GM12878 (cell line): Measurements from ENCODE around the gene RAC2. TPM values are rescaled to one million over a fixed set of nuclear protein-coding genes. Genes with fewer than 3 reads are reported as not detected.
A peak's percentile ranks its signal among the peaks of the same experiment; 100 is the strongest.

Experiments
- ATAC-seq: fragments of 200-7000 bp; cut with Tn5 transposase; 3 replicates; pipeline ENCODE4 v1.9.1; 2020; ENCODE audit warnings: mild to moderate bottlenecking, moderate library complexity
- BruUV-seq: library from RNA; stranded (reverse); fragments of 400-500 nt; replicated peaks from 2 replicates; lab custom pipeline; 2021; lab: Mats Ljungman, UMichigan
- CTCF ChIA-PET: fragments of 300-600 bp; sonication (Branson Sonifier 250); formaldehyde crosslinking; extraction: SDS; loops from one replicate; lab custom pipeline; 2021; ENCODE audit warnings: inconsistent platforms; lab: Yijun Ruan, JAX
- POLR2A ChIA-PET: fragments of 350-600 bp; formaldehyde crosslinking; extraction: SDS; loops from one replicate; lab custom pipeline; 2021; ENCODE audit warnings: inconsistent platforms; lab: Charles Lee
- RAD21 ChIA-PET: fragments of 300-600 bp; sonication (Branson Sonifier 250); formaldehyde crosslinking; loops from one replicate; lab custom pipeline; 2023; ENCODE audit warnings: antibody characterized with exemption; ENCODE audit not compliant: unreplicated experiment; lab: Charles Lee
- SMC1A ChIA-PET: fragments of 300-600 bp; sonication (Branson Sonifier 250); formaldehyde crosslinking; loops from one replicate; lab custom pipeline; 2023; ENCODE audit not compliant: unreplicated experiment, uncharacterized antibody; lab: Charles Lee
- DNase-seq: peaks from one replicate; pipeline ENCODE4 v3.0.0-alpha.2; 2011; ENCODE audit warnings: low read depth, low spot score
- FAIRE-seq: peaks from 3 replicates; lab custom pipeline; 2011; peaks lifted over from hg19 to GRCh38; lab: Jason Lieb, UNC
- H2AFZ ChIP-seq: 2 replicates; pipeline ENCODE4 v1.6.0; 2011; ENCODE audit warnings: low read depth, low read length, control low read depth; ENCODE audit not compliant: control insufficient read depth
- H3K27ac ChIP-seq: 2 replicates; pipeline ENCODE4 v1.5.1; 2011; ENCODE audit warnings: control low read depth; ENCODE audit not compliant: control insufficient read depth, insufficient read depth
- H3K27me3 ChIP-seq, 2 experiments: replicated peaks in 1 of 2; 2 replicates each; pipeline versions ENCODE4 v1.6.0 to v1.6.1; 2011; ENCODE audit warnings: low read length in 1 of 2; ENCODE audit not compliant: control insufficient read depth in 2 of 2, insufficient read depth in 2 of 2
- H3K36me3 ChIP-seq, 2 experiments: 2 replicates each; pipeline ENCODE4 v1.5.1; 2011; ENCODE audit warnings: low read length in 1 of 2; ENCODE audit not compliant: control insufficient read depth in 2 of 2, insufficient read depth in 2 of 2
- H3K4me1 ChIP-seq: 2 replicates; pipeline ENCODE4 v1.6.1; 2011; ENCODE audit warnings: mild to moderate bottlenecking, low read length, moderate library complexity, mixed read lengths; ENCODE audit not compliant: control insufficient read depth, insufficient read depth
- H3K4me2 ChIP-seq: 2 replicates; pipeline ENCODE4 v1.6.0; 2011; ENCODE audit warnings: control low read depth; ENCODE audit not compliant: control insufficient read depth, insufficient read depth
- H3K4me3 ChIP-seq: fragments of 200-600 bp; sonication (generic); 2 replicates; pipeline ENCODE4 v1.5.1; 2016
- H3K79me2 ChIP-seq: 2 replicates; pipeline ENCODE4 v1.6.0; 2011; ENCODE audit warnings: low read length; ENCODE audit not compliant: control insufficient read depth, insufficient read depth
- H3K9ac ChIP-seq: 2 replicates; pipeline ENCODE4 v1.8.0; 2011; ENCODE audit warnings: low read length, control low read depth, mixed read lengths; ENCODE audit not compliant: control insufficient read depth, insufficient read depth
- H3K9me3 ChIP-seq: replicated peaks from 3 replicates; pipeline ENCODE4 v1.5.1; 2011; ENCODE audit warnings: mild to moderate bottlenecking, low read length; ENCODE audit not compliant: control insufficient read depth, insufficient read depth
- H4K20me1 ChIP-seq: 2 replicates; pipeline ENCODE4 v1.6.0; 2011; ENCODE audit not compliant: control insufficient read depth, insufficient read depth
- HDAC6 ChIP-seq: fragments of 200-600 bp; sonication (generic); IDR thresholded peaks from one replicate; pipeline ENCODE4 v1.8.0; 2017; ENCODE audit warnings: antibody characterized with exemption; ENCODE audit not compliant: unreplicated experiment
- POLR2AphosphoS5 ChIP-seq: IDR thresholded peaks from 2 replicates; pipeline ENCODE4 v1.6.1; 2011; ENCODE audit warnings: mild to moderate bottlenecking, low read length, inconsistent platforms
- SRF ChIP-seq, 2 experiments: IDR thresholded peaks; 2 replicates each; pipeline ENCODE4 v1.6.1; 2011; ENCODE audit warnings: low read depth in 2 of 2, low read length in 2 of 2, mild to moderate bottlenecking in 1 of 2, moderate library complexity in 1 of 2
- SUPT20H ChIP-seq: IDR thresholded peaks from 2 replicates; pipeline ENCODE4 v1.6.1; 2011; ENCODE audit warnings: low read depth, mild to moderate bottlenecking, low read length, moderate library complexity, borderline replicate concordance; ENCODE audit not compliant: control insufficient read depth
- USF1 ChIP-seq: IDR thresholded peaks from 2 replicates; pipeline ENCODE4 v1.6.1; 2011; ENCODE audit warnings: borderline replicate concordance, low read depth, mild to moderate bottlenecking, moderate library complexity, mixed read lengths, low read length; ENCODE audit not compliant: insufficient read depth; ENCODE audit errors: extremely low read length
- ZNF274 ChIP-seq: IDR thresholded peaks from one replicate; pipeline ENCODE4 v1.8.0; 2011; ENCODE audit not compliant: insufficient read length, insufficient read depth
- ZNF592 ChIP-seq: fragments of 450-650 bp; IDR thresholded peaks from 2 replicates; pipeline ENCODE4 v1.6.1; 2017; ENCODE audit warnings: mild to moderate bottlenecking, moderate library complexity
- WGBS: methylation state at CpG from one replicate; pipeline ENCODE4 v1.1.6; 2016; ENCODE audit warnings: low lambda C conversion rate; ENCODE audit not compliant: insufficient replicate concordance, insufficient coverage; ENCODE audit errors: missing lambda C conversion rate; 5-methylcytosine and 5-hydroxymethylcytosine counted together
- in situ Hi-C: fragments of 300-500 bp; cut with MboI; formaldehyde crosslinking; loops from 9 replicates; pipeline ENCODE4 v1.14.3; 2018; ENCODE audit warnings: mixed read lengths
- intact Hi-C: fragments of 100-400 bp; cut with micrococcal nuclease; formaldehyde crosslinking; loops from one replicate; pipeline ENCODE4 v1.14.2; 2022; ENCODE audit not compliant: unreplicated experiment
- polyA plus RNA-seq, 11 experiments: library from polyadenylated mRNA; depleted of rRNA in 4 of 11; unstranded in 6 of 11; stranded (reverse) in 5 of 11; fragments of >200 nt; fragmentation: Nextera tagmentation in 4 of 11; fragmentation: Illumina TruSeq in 1 of 11; extraction: Ambion mirVana in 4 of 11; extraction: Trizol in 1 of 11; gene quantifications; 1 replicate in 1 of 11; 2 replicates in 10 of 11; pipeline versions ENCODE4 v1.2.1 to v1.2.3, GENCODE V29; 2011 to 2016; ENCODE audit warnings: inconsistent platforms in 2 of 11, missing spikeins in 2 of 11, low read depth in 1 of 11
- total RNA-seq, 4 experiments: library from RNA; depleted of rRNA in 3 of 4; stranded (reverse); fragments of >200 nt in 3 of 4; fragmentation: Illumina TruSeq in 1 of 4; extraction: Trizol in 1 of 4; gene quantifications; 2 replicates each; pipeline versions ENCODE4 v1.2.1 to v1.2.3, GENCODE V29; 2013 to 2021

The RAC2 gene
- total and polyA plus RNA-seq, 10 of the 15 experiments (the other 5 are each of a cell fraction or from before 2014, with no cell fraction given), result 102 to 386 (median 304) TPM

DNA sequence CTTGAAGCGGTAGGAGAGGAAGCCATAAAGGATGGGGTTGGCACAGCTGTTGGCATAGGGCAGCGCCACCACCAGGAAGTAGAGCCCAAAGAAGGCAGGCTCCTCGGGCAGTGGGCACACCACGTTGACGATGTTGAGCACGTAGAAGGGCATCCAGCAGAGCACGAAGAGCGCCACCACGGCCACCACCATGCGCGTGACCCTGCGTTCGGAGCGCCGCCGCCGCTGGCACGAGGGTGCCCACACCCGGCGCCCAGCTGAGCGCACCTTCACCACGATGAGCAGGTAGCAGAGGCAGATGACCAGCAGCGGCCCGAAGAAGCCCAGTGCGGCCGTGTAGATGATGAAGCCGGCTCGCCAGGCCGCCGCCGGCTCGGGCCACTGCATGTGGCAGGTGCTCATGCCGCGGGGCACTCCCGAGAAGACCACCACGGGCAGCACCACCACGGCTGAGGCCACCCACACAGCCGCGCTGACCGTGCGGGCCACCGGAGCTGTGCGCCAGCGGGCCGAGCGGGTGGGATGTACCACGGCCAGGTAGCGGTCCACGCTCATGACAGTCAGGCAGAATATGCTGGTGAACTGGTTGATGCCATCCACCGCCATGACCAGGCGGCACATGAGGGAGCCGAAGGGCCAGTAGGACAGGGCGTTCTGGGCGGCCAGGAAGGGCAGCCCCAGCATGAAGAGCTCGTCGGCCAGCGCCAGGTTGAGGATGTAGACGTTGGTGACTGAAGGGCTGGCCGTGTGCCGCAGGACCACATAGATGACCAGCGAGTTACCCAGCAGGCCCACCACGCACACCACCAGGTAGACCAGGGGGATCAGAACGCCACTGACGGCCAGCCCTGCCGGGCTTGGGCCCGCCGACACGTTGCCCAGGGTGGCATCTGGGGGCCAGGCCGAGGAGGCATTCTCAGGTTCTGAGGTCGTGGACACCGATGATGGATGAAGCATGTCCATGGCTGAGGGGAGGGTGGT lies 36.9 kb downstream of the RAC2 start:
- no peaks in the 10 kb centered on the region for H3K4me1 ChIP-seq
- ChIA-PET RAD21 (interaction anchor here (1.5 kb wide), 1 partner anchor 12 kb away, joined by 3 read pairs; no protein-coding TSS in a partner anchor), POLR2A (no interaction called here), SMC1A (interaction anchor here (0.6 kb wide), 1 partner anchor 37 kb away, joined by 3 read pairs; no protein-coding TSS in a partner anchor), CTCF (interaction anchor here (0.7 kb wide), 1 partner anchor 10 kb away, joined by 3 read pairs; no protein-coding TSS in a partner anchor)
- no peak overlapping the region for H2AFZ ChIP-seq
- TF ChIP-seq ZNF274 (no peak), SRF (IDR thresholded peaks at IDR 0.05; ENCODE audit: low read depth in 2 of 2, low read length in 2 of 2) (0 out of 4 replicates have a peak, but pooled peaks of 1 of the 2 experiments have one; percentile 13)
- no peak overlapping the region for H3K27ac ChIP-seq
- no TSS peak for BruUV-seq
- WGBS, result 89% methylated on average over 65 of the region's 71 CpGs
- FAIRE-seq, result no peak
- H3K36me3 ChIP-seq, result no peaks in the 10 kb centered on the region; a peak in 3 of 4 replicates
- no peak for ATAC-seq
- in situ Hi-C loops, result loop anchor here (25.0 kb wide), 1 partner anchor 1820 kb away; the partner anchor contains the start of gene HMOX1
- H3K4me3 ChIP-seq, result no peak overlapping the region
- no peaks in the 10 kb centered on the region for H4K20me1 ChIP-seq
- H3K4me2 ChIP-seq, result no peak overlapping the region
- H3K79me2 ChIP-seq, result no peaks in the 10 kb centered on the region
- H3K27me3 ChIP-seq, result no peaks in the 10 kb centered on the region
- H3K9ac ChIP-seq, result no peak overlapping the region
- intact Hi-C loops, result no loop called here
- no peaks in the 10 kb centered on the region for H3K9me3 ChIP-seq
- no peak for DNase-seq

DNA sequence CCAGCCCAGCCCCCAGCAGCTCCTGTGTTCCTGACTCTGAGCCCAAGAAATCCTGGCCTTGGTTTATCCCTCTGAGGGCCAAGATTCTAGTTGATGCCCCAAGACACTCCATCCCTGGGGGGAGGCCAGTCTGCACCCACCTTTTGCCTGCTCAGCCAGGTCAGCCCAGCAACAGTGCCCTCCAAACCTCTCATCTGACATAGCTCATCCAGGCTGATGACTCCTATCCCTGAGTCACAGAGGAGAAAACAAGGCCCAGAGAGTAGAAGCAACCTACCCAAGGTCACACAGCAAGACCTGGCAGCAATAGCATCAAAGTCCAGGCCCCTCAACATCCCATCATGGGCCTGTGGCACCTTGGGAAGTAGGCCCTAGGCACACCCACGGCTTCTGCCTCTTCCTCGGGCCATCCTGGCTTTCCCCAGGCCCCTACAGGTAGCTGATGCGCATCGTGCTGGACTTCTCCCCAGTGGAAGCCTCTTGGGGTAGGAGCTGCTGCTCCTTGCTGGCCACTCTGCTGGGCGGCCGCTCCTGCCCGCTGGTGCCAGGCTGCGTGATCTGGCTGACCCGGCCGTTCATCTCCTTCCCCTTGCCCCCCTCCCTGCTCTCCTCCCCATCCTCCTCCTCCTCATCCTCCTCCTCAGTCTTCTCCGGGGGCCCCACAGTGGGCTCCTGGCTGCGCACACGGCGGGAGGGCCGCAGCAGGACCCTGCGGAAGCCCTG lies 37.8 kb downstream of the RAC2 start:
- in situ Hi-C loops, result loop anchor here (25.0 kb wide), 1 partner anchor 1819 kb away; the partner anchor contains the start of gene HMOX1
- FAIRE-seq, result no peak
- CTCF ChIA-PET, result interaction anchor here (1.2 to 1.7 kb wide), 2 partner anchors 10 to 350 kb away, joined by 3 to 8 read pairs; no protein-coding TSS in a partner anchor
- Histone ChIP-seq H3K79me2 (no peaks in the 10 kb centered on the region), H3K9me3 (no peaks in the 10 kb centered on the region), H3K4me2 (no peak overlapping the region), H3K9ac (no peak overlapping the region), H3K4me3 (no peak overlapping the region), H3K36me3 (no peaks in the 10 kb centered on the region; a peak in 3 of 4 replicates), H3K27ac (no peak overlapping the region), H2AFZ (no peak overlapping the region), H3K27me3 (no peaks in the 10 kb centered on the region), H4K20me1 (no peaks in the 10 kb centered on the region), H3K4me1 (peaks cover 4% of the 10 kb centered on the region)
- TF ChIP-seq SUPT20H (no peak), USF1 (no peak), HDAC6 (no peak), POLR2AphosphoS5 (no peak), ZNF592 (no peak)
- no peak for DNase-seq
- RAD21 ChIA-PET, result interaction anchor here (1.1 to 1.5 kb wide), 2 partner anchors 13 to 54 kb away, joined by 3 read pairs; no protein-coding TSS in a partner anchor
- no peak for ATAC-seq
- BruUV-seq, result no TSS peak
- intact Hi-C loops, result no loop called here
- SMC1A ChIA-PET, result interaction anchor here (0.6 to 1.4 kb wide), 3 partner anchors 12 to 56 kb away, joined by 3 to 5 read pairs (median 3); no protein-coding TSS in a partner anchor
- POLR2A ChIA-PET, result no interaction called here
- 84% methylated on average over 16 of the region's 16 CpGs for WGBS
